Measurements from ENCODE around the gene NCOA7. TPM values are rescaled to one million over a fixed set of nuclear protein-coding genes. Genes with fewer than 3 reads are reported as not detected.

NCOA7 gene
- total RNA-seq, 6 experiments from 2014 or later: 27.1 to 29.3 (median 28.6) TPM

DNA sequence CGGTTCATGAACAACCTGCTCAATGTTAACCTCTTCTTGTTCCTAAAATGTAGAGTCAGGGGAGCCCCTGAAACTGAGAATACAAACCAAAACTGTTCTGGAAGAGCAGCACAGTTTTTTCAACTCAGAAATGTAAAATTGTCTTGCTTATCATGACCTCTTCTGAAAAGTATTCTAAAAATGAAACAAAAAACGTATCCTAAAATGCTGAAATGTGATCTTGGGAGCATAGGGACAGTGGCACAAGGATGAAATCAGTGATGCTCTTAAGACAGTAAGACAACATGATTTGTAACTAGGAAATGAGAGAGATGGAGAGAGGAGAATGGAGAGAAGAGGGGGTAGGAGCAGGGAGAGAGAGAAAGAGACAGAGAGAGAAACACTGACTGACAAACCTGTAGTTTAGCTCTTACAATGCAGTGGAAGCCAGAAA lies 27.5 kb downstream of the NCOA7 start:
- TF ChIP-seq CTCF (IDR thresholded peaks at IDR 0.05): no peak
- no peak for DNase-seq
- peaks cover 62% of the 10 kb centered on the region for H3K4me1 Mint-ChIP-seq (ENCODE audit: low read depth)
- peaks cover 18% of the 10 kb centered on the region; the same call in 1 of the 2 replicates for H3K36me3 Mint-ChIP-seq (ENCODE audit: low read depth)
- no peaks in the 10 kb centered on the region for H3K9me3 Mint-ChIP-seq
- peak overlapping the region; percentile 53 for H3K4me3 Mint-ChIP-seq
- H3K27ac Mint-ChIP-seq: peak overlapping the region; percentile 71
- no peaks in the 10 kb centered on the region; the same call in 1 of the 2 replicates for H3K27me3 Mint-ChIP-seq (ENCODE audit: insufficient read depth)

DNA sequence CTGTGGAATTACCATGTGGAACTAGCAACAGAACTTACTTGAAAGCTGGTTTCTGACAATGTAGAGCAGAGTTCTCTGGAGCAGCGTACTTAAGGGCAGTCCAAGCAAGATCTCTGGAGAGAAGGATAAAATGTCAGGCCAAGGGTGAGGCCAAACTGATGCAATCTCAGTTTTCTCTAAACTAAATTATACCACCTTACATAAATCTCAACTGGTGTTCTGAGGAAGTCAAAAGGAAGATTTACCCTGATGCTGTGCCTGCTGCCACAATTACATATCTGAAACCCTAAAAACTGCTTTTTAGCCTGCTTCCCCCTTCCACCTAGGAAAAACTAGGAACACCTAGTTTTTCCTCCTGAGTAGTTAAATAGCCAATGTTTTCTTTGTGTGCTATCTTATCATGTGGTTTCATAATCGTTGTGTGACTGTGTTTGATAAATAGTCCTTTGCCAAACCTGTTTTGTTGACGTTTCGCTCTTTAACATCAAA lies 28.1 kb downstream of the NCOA7 start:
- H3K9me3 Mint-ChIP-seq: no peaks in the 10 kb centered on the region
- H3K27ac Mint-ChIP-seq: peak overlapping the region; percentile 71
- DNase-seq: no peak
- no peak overlapping the region; the same call in 1 of the 2 replicates for H3K4me3 Mint-ChIP-seq
- peaks cover 62% of the 10 kb centered on the region for H3K4me1 Mint-ChIP-seq (ENCODE audit: low read depth)
- no peaks in the 10 kb centered on the region; the same call in 1 of the 2 replicates for H3K27me3 Mint-ChIP-seq (ENCODE audit: insufficient read depth)
- no peak for TF ChIP-seq CTCF (IDR thresholded peaks at IDR 0.05)
- H3K36me3 Mint-ChIP-seq (ENCODE audit: low read depth): peaks cover 18% of the 10 kb centered on the region; the same call in 1 of the 2 replicates

DNA sequence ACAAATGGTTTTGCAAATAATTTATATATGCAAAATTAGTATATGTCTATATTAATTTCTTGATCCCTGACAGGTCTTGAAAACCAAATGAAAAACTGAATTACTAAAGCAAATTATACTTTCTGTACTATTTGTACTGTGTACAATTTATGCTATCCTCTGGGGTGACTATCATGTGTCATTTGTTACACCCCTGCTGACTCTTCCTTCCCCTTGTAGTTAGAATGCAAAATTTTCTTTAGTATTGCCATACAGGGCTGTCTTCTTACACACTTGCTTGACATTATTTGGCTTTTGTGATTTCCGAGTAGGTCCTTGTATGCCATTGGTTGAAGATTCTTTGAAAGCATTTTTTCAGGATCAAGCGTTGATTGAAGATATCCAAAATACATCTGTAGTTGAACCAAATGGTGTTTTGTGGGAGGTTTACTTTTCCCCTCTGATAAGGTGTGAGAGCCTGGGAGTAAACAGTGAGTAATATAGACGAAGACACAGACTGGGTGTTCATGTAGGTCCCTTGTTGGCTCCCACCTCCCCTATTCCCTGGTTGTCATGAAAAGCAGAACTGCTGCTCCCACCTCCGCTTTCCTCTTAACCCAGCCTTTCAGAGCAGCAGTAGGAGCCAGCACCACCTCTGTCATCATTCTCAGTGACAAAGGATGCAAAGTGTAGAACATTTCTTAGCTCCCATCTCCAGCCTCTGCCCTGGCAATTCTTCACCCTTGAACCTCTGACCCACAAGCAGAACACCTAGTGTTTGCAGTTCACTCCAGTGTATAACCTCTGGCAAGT lies 29.0 kb downstream of the NCOA7 start:
- peaks cover 18% of the 10 kb centered on the region; the same call in 1 of the 2 replicates for H3K36me3 Mint-ChIP-seq (ENCODE audit: low read depth)
- H3K4me1 Mint-ChIP-seq (ENCODE audit: low read depth): peaks cover 55% of the 10 kb centered on the region
- no peaks in the 10 kb centered on the region; the same call in 1 of the 2 replicates for H3K27me3 Mint-ChIP-seq (ENCODE audit: insufficient read depth)
- no peak for TF ChIP-seq CTCF (IDR thresholded peaks at IDR 0.05)
- H3K27ac Mint-ChIP-seq: no peak overlapping the region
- H3K4me3 Mint-ChIP-seq: no peak overlapping the region
- no peak for DNase-seq
- H3K9me3 Mint-ChIP-seq: no peaks in the 10 kb centered on the region

DNA sequence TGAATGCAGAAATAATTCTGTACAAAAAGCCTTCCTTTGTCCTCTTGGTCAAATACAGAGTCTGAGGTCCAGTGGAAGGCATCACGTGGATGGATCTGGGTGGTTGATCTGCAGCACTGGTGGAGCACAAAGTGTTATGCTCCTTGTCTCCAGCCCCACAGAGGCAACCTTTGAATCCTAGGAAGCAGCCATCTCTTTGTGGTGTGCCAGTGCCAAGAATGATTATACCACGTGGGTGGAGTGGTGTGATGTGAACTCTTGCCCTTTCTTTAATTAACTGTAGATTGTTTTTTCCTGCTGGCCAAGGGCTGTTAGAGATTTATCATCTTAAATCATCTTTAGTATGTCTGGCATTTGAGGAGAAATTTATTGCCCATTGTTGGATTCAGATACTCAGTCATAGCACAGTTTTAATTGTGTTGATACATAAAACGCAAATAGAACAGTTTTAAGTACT lies 31.1 kb downstream of the NCOA7 start:
- Mint-ChIP-seq H3K4me3 (no peak overlapping the region), H3K27ac (no peak overlapping the region), H3K27me3 (ENCODE audit: insufficient read depth) (no peaks in the 10 kb centered on the region; the same call in 1 of the 2 replicates), H3K9me3 (no peaks in the 10 kb centered on the region), H3K4me1 (ENCODE audit: low read depth) (peaks cover 33% of the 10 kb centered on the region), H3K36me3 (ENCODE audit: low read depth) (peaks cover 15% of the 10 kb centered on the region; the same call in 1 of the 2 replicates)
- no peak for DNase-seq
- no peak for TF ChIP-seq CTCF (IDR thresholded peaks at IDR 0.05)

DNA sequence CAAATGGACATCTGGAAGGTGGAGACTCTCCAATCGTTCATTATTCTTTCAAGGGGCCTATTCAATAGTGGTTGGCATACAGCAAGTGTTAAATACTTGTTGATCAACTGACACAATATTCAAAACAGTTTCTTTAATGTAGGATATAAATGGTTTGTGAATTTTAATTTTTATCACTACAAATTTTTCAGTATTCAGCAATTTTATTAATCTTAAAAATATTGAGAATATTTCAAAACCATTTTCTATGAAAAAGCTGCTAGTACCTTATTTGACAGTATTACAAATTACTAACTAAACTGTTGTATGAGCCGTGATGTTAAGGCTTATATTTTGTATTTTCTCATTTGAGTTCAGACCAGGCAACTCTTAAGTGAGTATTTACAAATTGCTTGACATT lies 32.4 kb downstream of the NCOA7 start:
- Mint-ChIP-seq H3K9me3 (no peaks in the 10 kb centered on the region), H3K4me3 (no peak overlapping the region), H3K4me1 (ENCODE audit: low read depth) (peaks cover 20% of the 10 kb centered on the region), H3K36me3 (ENCODE audit: low read depth) (peaks cover 17% of the 10 kb centered on the region), H3K27ac (no peak overlapping the region), H3K27me3 (ENCODE audit: insufficient read depth) (no peaks in the 10 kb centered on the region; the same call in 1 of the 2 replicates)
- no peak for DNase-seq
- no peak for TF ChIP-seq CTCF (IDR thresholded peaks at IDR 0.05)

Data from HFFc6 (cell line).